GM12878 (cell line): ENCODE data around the gene EPX. TPM values are rescaled to one million over a fixed set of nuclear protein-coding genes. Genes with fewer than 3 reads are reported as not detected.

ENCODE experiments used
- ATAC-seq: fragments of 200-7000 bp; cut with Tn5 transposase; 3 replicates; pipeline ENCODE4 v1.9.1; 2020; ENCODE audit warnings: mild to moderate bottlenecking, moderate library complexity
- BruUV-seq: library from RNA; stranded (reverse); fragments of 400-500 nt; replicated peaks from 2 replicates; lab custom pipeline; 2021; lab: Mats Ljungman, UMichigan
- CTCF ChIA-PET: fragments of 300-600 bp; sonication (Branson Sonifier 250); formaldehyde crosslinking; extraction: SDS; loops from one replicate; lab custom pipeline; 2021; ENCODE audit warnings: inconsistent platforms; lab: Yijun Ruan, JAX
- POLR2A ChIA-PET: fragments of 350-600 bp; formaldehyde crosslinking; extraction: SDS; loops from one replicate; lab custom pipeline; 2021; ENCODE audit warnings: inconsistent platforms; lab: Charles Lee
- RAD21 ChIA-PET: fragments of 300-600 bp; sonication (Branson Sonifier 250); formaldehyde crosslinking; loops from one replicate; lab custom pipeline; 2023; ENCODE audit warnings: antibody characterized with exemption; ENCODE audit not compliant: unreplicated experiment; lab: Charles Lee
- SMC1A ChIA-PET: fragments of 300-600 bp; sonication (Branson Sonifier 250); formaldehyde crosslinking; loops from one replicate; lab custom pipeline; 2023; ENCODE audit not compliant: unreplicated experiment, uncharacterized antibody; lab: Charles Lee
- DNase-seq: peaks from one replicate; pipeline ENCODE4 v3.0.0-alpha.2; 2011; ENCODE audit warnings: low read depth, low spot score
- FAIRE-seq: peaks from 3 replicates; lab custom pipeline; 2011; peaks lifted over from hg19 to GRCh38; lab: Jason Lieb, UNC
- H2AFZ ChIP-seq: 2 replicates; pipeline ENCODE4 v1.6.0; 2011; ENCODE audit warnings: low read depth, low read length, control low read depth; ENCODE audit not compliant: control insufficient read depth
- H3K27ac ChIP-seq: 2 replicates; pipeline ENCODE4 v1.5.1; 2011; ENCODE audit warnings: control low read depth; ENCODE audit not compliant: control insufficient read depth, insufficient read depth
- H3K27me3 ChIP-seq, 2 experiments: replicated peaks in 1 of 2; 2 replicates each; pipeline versions ENCODE4 v1.6.0 to v1.6.1; 2011; ENCODE audit warnings: low read length in 1 of 2; ENCODE audit not compliant: control insufficient read depth in 2 of 2, insufficient read depth in 2 of 2
- H3K36me3 ChIP-seq, 2 experiments: 2 replicates each; pipeline ENCODE4 v1.5.1; 2011; ENCODE audit warnings: low read length in 1 of 2; ENCODE audit not compliant: control insufficient read depth in 2 of 2, insufficient read depth in 2 of 2
- H3K4me1 ChIP-seq: 2 replicates; pipeline ENCODE4 v1.6.1; 2011; ENCODE audit warnings: mild to moderate bottlenecking, low read length, moderate library complexity, mixed read lengths; ENCODE audit not compliant: control insufficient read depth, insufficient read depth
- H3K4me2 ChIP-seq: 2 replicates; pipeline ENCODE4 v1.6.0; 2011; ENCODE audit warnings: control low read depth; ENCODE audit not compliant: control insufficient read depth, insufficient read depth
- H3K4me3 ChIP-seq: fragments of 200-600 bp; sonication (generic); 2 replicates; pipeline ENCODE4 v1.5.1; 2016
- H3K79me2 ChIP-seq: 2 replicates; pipeline ENCODE4 v1.6.0; 2011; ENCODE audit warnings: low read length; ENCODE audit not compliant: control insufficient read depth, insufficient read depth
- H3K9ac ChIP-seq: 2 replicates; pipeline ENCODE4 v1.8.0; 2011; ENCODE audit warnings: low read length, control low read depth, mixed read lengths; ENCODE audit not compliant: control insufficient read depth, insufficient read depth
- H3K9me3 ChIP-seq: replicated peaks from 3 replicates; pipeline ENCODE4 v1.5.1; 2011; ENCODE audit warnings: mild to moderate bottlenecking, low read length; ENCODE audit not compliant: control insufficient read depth, insufficient read depth
- H4K20me1 ChIP-seq: 2 replicates; pipeline ENCODE4 v1.6.0; 2011; ENCODE audit not compliant: control insufficient read depth, insufficient read depth
- ATF7 ChIP-seq: fragments of 450-650 bp; IDR thresholded peaks from 2 replicates; pipeline ENCODE4 v1.6.1; 2016; ENCODE audit warnings: low read depth, mild to moderate bottlenecking
- BHLHE40 ChIP-seq, 2 experiments: fragments of 450-650 bp in 1 of 2; IDR thresholded peaks; 2 replicates each; pipeline ENCODE4 v1.6.1; 2011 to 2017; ENCODE audit warnings: low read depth in 2 of 2, borderline replicate concordance in 1 of 2, improper control_type of control experiment in 1 of 2, low read length in 1 of 2, mild to moderate bottlenecking in 1 of 2
- BRCA1 ChIP-seq: IDR thresholded peaks from 2 replicates; pipeline ENCODE4 v1.6.1; 2011; ENCODE audit warnings: low read depth, low read length, improper control_type of control experiment
- CREB1 ChIP-seq: IDR thresholded peaks from 2 replicates; pipeline ENCODE4 v1.6.1; 2012; ENCODE audit warnings: low read depth, mild to moderate bottlenecking, inconsistent platforms
- E2F8 ChIP-seq: fragments of 450-650 bp; IDR thresholded peaks from 2 replicates; pipeline ENCODE4 v1.6.1; 2018; ENCODE audit warnings: mild to moderate bottlenecking, low read depth, moderate library complexity; ENCODE audit not compliant: partially characterized antibody
- EZH2 ChIP-seq: IDR thresholded peaks from 2 replicates; pipeline ENCODE4 v1.6.1; 2012; ENCODE audit warnings: low read depth, mild to moderate bottlenecking, control low read depth, inconsistent platforms, low read length, borderline replicate concordance; ENCODE audit not compliant: control insufficient read depth
- IKZF1 ChIP-seq: fragments of 450-650 bp; conservative IDR thresholded peaks from 2 replicates; pipeline ENCODE4 v1.6.1; 2017; ENCODE audit warnings: antibody characterized with exemption, mild to moderate bottlenecking
- SMAD5 ChIP-seq: IDR thresholded peaks from 2 replicates; pipeline ENCODE4 v1.6.1; 2016; ENCODE audit warnings: antibody characterized with exemption, low read depth
- YBX1 ChIP-seq: fragments of 450-650 bp; IDR thresholded peaks from 2 replicates; pipeline ENCODE4 v1.6.1; 2016; ENCODE audit warnings: antibody characterized with exemption
- ZNF24 ChIP-seq: fragments of 450-650 bp; IDR thresholded peaks from 2 replicates; pipeline ENCODE4 v1.6.1; 2017; ENCODE audit warnings: antibody characterized with exemption, mild to moderate bottlenecking
- ZNF384 ChIP-seq: IDR thresholded peaks from 2 replicates; pipeline ENCODE4 v1.6.1; 2012; ENCODE audit warnings: low read depth, mild to moderate bottlenecking, low read length, improper control_type of control experiment, borderline replicate concordance
- WGBS: methylation state at CpG from one replicate; pipeline ENCODE4 v1.1.6; 2016; ENCODE audit warnings: low lambda C conversion rate; ENCODE audit not compliant: insufficient replicate concordance, insufficient coverage; ENCODE audit errors: missing lambda C conversion rate; 5-methylcytosine and 5-hydroxymethylcytosine counted together
- in situ Hi-C: fragments of 300-500 bp; cut with MboI; formaldehyde crosslinking; loops from 9 replicates; pipeline ENCODE4 v1.14.3; 2018; ENCODE audit warnings: mixed read lengths
- intact Hi-C: fragments of 100-400 bp; cut with micrococcal nuclease; formaldehyde crosslinking; loops from one replicate; pipeline ENCODE4 v1.14.2; 2022; ENCODE audit not compliant: unreplicated experiment
- polyA plus RNA-seq, 11 experiments: library from polyadenylated mRNA; depleted of rRNA in 4 of 11; unstranded in 6 of 11; stranded (reverse) in 5 of 11; fragments of >200 nt; fragmentation: Nextera tagmentation in 4 of 11; fragmentation: Illumina TruSeq in 1 of 11; extraction: Ambion mirVana in 4 of 11; extraction: Trizol in 1 of 11; gene quantifications; 1 replicate in 1 of 11; 2 replicates in 10 of 11; pipeline versions ENCODE4 v1.2.1 to v1.2.3, GENCODE V29; 2011 to 2016; ENCODE audit warnings: inconsistent platforms in 2 of 11, missing spikeins in 2 of 11, low read depth in 1 of 11
- total RNA-seq, 4 experiments: library from RNA; depleted of rRNA in 3 of 4; stranded (reverse); fragments of >200 nt in 3 of 4; fragmentation: Illumina TruSeq in 1 of 4; extraction: Trizol in 1 of 4; gene quantifications; 2 replicates each; pipeline versions ENCODE4 v1.2.1 to v1.2.3, GENCODE V29; 2013 to 2021

EPX gene
- total and polyA plus RNA-seq, 10 of the 15 experiments (the other 5 are each of a cell fraction or from before 2014, with no cell fraction given) = 0.03 TPM; not detected in 9

DNA sequence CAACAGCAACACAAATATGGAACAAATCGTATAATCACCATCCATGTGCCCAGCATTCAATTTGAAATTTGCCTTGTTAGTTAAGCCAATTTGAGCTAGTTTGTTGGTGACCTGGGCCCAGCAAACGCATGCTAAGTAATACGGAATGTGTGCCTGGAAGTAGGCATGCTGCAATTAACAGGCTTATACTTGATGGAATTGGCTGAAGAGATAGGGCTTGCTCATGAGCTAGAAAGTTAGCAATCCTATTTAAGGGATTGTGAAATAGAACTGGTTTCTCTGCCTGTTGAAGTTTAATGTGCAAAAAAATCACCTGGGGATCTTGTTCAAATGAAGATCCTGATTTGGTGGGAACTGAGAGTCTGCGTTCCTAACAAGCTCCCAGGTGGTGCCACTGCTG, 37.4 kb downstream of the EPX start:
- Histone ChIP-seq H3K27ac (no peak overlapping the region), H3K4me3 (no peak overlapping the region), H3K4me1 (peaks cover 21% of the 10 kb centered on the region), H3K4me2 (no peak overlapping the region), H2AFZ (no peak overlapping the region), H3K36me3 (no peaks in the 10 kb centered on the region), H4K20me1 (no peaks in the 10 kb centered on the region), H3K9ac (no peak overlapping the region), H3K27me3 (no peaks in the 10 kb centered on the region), H3K9me3 (no peaks in the 10 kb centered on the region; the same call in 2 of the 3 replicates), H3K79me2 (no peaks in the 10 kb centered on the region)
- 94% methylated on average over 4 of the region's 4 CpGs for WGBS
- in situ Hi-C loops = no loop called here
- intact Hi-C loops = no loop called here
- RAD21 ChIA-PET = interaction anchor here (0.9 kb wide), 1 partner anchor 8 kb away, joined by 3 read pairs; the partner anchor contains the start of gene LPO
- POLR2A ChIA-PET = interaction anchor here (4.0 kb wide), 1 partner anchor 10 kb away, joined by 25 read pairs; the partner anchor contains the start of gene MKS1
- CTCF ChIA-PET = interaction anchor here (1.0 to 7.0 kb wide), 3 partner anchors 11 to 30 kb away, joined by 6 to 78 read pairs (median 65); partner anchors contain the start of gene MKS1
- SMC1A ChIA-PET = interaction anchor here (1.2 to 4.2 kb wide), 3 partner anchors 10 to 17 kb away, joined by 3 to 26 read pairs (median 7); partner anchors contain the start of gene MKS1
- no TSS peak for BruUV-seq
- DNase-seq (no peak), ATAC-seq (no peak), FAIRE-seq (no peak)
- no peak for TF ChIP-seq ZNF24
- TF ChIP-seq SMAD5 = no peak
- no peak for TF ChIP-seq IKZF1
- no peak for TF ChIP-seq BHLHE40 (IDR thresholded peaks at IDR 0.05; ENCODE audit: borderline replicate concordance in 1 of 2, low read depth in 2 of 2, low read length in 1 of 2)
- no peak for TF ChIP-seq ZNF384
- no peak for TF ChIP-seq EZH2
- no peak for TF ChIP-seq E2F8
- TF ChIP-seq CREB1 = no peak
- TF ChIP-seq ATF7 = no peak
- no peak for TF ChIP-seq YBX1
- no peak for TF ChIP-seq BRCA1
